Osteocyte (in vitro differentiated cells): ENCODE measurements around the gene SETD9. TPM values are rescaled to one million over a fixed set of nuclear protein-coding genes. Genes with fewer than 3 reads are reported as not detected.

ENCODE experiments used
- DNase-seq: peaks from one replicate; pipeline ENCODE4 v3.0.0; 2021; ENCODE audit warnings: mixed read lengths; ENCODE audit not compliant: unreplicated experiment; ENCODE audit errors: extremely low spot score
- H3K27ac Mint-ChIP-seq: one replicate; pipeline ENCODE4 v1.8.0; 2021; ENCODE audit warnings: mild to moderate bottlenecking, mixed read lengths; ENCODE audit not compliant: unreplicated experiment
- H3K27me3 Mint-ChIP-seq: one replicate; pipeline ENCODE4 v1.8.0; 2021; ENCODE audit warnings: mixed read lengths; ENCODE audit not compliant: unreplicated experiment
- H3K36me3 Mint-ChIP-seq: one replicate; pipeline ENCODE4 v1.8.0; 2021; ENCODE audit warnings: mixed read lengths; ENCODE audit not compliant: unreplicated experiment
- H3K4me1 Mint-ChIP-seq: one replicate; pipeline ENCODE4 v1.8.0; 2021; ENCODE audit warnings: mixed read lengths; ENCODE audit not compliant: unreplicated experiment
- H3K4me3 Mint-ChIP-seq: one replicate; pipeline ENCODE4 v1.8.0; 2021; ENCODE audit warnings: mild to moderate bottlenecking, moderate library complexity, mixed read lengths; ENCODE audit not compliant: unreplicated experiment
- H3K9me3 Mint-ChIP-seq: one replicate; pipeline ENCODE4 v1.8.0; 2021; ENCODE audit warnings: mixed read lengths; ENCODE audit not compliant: unreplicated experiment
- total RNA-seq: library from RNA; stranded (reverse); gene quantifications from 2 replicates; pipeline ENCODE4 v1.2.1, GENCODE V29; 2021
- TF ChIP-seq, protein P1 (sequence below): fragments of 200-600 bp; sonication (generic); IDR thresholded peaks from 2 replicates; pipeline ENCODE4 v1.5.0; 2021; ENCODE audit warnings: antibody characterized with exemption, mild to moderate bottlenecking, moderate library complexity

SETD9 gene
- total RNA-seq, 1 donor from 2014 or later, result 11.0 TPM

DNA sequence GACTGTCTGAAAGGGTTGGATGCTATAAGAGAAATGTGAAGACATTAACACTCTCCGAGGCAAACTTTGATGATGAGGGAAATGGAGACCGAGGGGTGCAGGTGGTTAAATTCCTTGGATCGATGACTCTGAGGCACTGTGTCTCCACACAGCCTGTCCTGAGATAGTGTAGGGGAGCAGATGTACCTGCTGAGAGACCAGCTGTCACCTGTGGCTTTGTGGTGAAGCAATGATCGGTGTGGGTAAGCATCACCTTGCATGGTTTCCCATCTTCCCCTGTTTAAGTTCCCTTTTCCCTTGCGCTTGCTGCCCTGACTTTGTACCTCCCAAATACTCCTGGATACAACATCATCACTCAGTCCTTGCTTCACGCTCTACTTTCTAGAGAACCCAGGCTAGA is 52.4 kb downstream of the SETD9 start:
- Mint-ChIP-seq H3K27ac (no peak overlapping the region), H3K27me3 (peaks cover 76% of the 10 kb centered on the region), H3K4me1 (no peaks in the 10 kb centered on the region), H3K36me3 (no peaks in the 10 kb centered on the region), H3K4me3 (no peak overlapping the region), H3K9me3 (no peaks in the 10 kb centered on the region)
- TF ChIP-seq, protein P1, sequence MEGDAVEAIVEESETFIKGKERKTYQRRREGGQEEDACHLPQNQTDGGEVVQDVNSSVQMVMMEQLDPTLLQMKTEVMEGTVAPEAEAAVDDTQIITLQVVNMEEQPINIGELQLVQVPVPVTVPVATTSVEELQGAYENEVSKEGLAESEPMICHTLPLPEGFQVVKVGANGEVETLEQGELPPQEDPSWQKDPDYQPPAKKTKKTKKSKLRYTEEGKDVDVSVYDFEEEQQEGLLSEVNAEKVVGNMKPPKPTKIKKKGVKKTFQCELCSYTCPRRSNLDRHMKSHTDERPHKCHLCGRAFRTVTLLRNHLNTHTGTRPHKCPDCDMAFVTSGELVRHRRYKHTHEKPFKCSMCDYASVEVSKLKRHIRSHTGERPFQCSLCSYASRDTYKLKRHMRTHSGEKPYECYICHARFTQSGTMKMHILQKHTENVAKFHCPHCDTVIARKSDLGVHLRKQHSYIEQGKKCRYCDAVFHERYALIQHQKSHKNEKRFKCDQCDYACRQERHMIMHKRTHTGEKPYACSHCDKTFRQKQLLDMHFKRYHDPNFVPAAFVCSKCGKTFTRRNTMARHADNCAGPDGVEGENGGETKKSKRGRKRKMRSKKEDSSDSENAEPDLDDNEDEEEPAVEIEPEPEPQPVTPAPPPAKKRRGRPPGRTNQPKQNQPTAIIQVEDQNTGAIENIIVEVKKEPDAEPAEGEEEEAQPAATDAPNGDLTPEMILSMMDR, result no peak
- DNase-seq, result no peak

DNA sequence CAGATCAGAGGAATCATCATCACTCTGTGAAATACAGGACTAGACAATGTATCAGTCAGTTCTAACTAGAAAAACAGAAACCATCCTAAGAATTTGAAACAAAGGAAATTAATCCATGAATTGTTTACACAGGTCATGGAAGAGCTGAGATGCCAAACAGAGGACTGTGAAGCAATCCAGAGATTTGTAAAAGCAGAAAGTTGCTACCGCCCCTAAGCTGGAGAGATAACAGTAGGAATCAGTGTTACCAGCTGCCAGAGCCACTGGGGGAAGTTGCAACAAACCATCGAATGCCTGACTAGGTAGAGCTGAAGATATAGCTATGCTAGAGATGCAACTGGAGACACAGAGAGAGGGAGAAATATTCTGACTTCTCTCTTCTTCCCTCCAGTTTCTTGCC is 52.9 kb downstream of the SETD9 start:
- TF ChIP-seq, protein P1, result no peak
- H3K4me3 Mint-ChIP-seq, result no peak overlapping the region
- no peaks in the 10 kb centered on the region for H3K36me3 Mint-ChIP-seq
- no peak overlapping the region for H3K27ac Mint-ChIP-seq
- peaks cover 76% of the 10 kb centered on the region for H3K27me3 Mint-ChIP-seq
- DNase-seq, result no peak
- no peaks in the 10 kb centered on the region for H3K4me1 Mint-ChIP-seq
- no peaks in the 10 kb centered on the region for H3K9me3 Mint-ChIP-seq

DNA sequence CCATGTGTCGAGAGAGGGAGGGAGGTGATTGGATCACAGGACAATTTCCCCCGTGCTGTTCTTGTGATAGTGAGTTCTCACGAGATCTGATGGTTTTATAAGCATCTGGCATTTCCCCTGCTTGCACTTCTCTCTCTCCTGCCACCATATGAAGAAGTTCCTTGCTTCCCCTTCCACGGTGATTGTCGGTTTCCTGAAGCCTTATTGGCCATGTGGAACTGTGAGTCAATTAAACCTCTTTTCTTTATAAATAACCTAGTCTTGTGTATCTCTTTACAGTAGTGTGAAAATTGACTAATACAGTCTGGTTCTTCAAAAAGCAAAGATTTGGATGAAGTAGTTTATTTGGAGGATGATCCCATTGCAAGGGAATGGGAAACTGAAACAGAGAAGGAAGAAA is 53.9 kb downstream of the SETD9 start:
- peaks cover 71% of the 10 kb centered on the region for H3K27me3 Mint-ChIP-seq
- no peak overlapping the region for H3K27ac Mint-ChIP-seq
- H3K36me3 Mint-ChIP-seq, result no peaks in the 10 kb centered on the region
- DNase-seq, result no peak
- TF ChIP-seq, protein P1, result no peak
- H3K4me1 Mint-ChIP-seq, result no peaks in the 10 kb centered on the region
- no peaks in the 10 kb centered on the region for H3K9me3 Mint-ChIP-seq
- H3K4me3 Mint-ChIP-seq, result no peak overlapping the region

DNA sequence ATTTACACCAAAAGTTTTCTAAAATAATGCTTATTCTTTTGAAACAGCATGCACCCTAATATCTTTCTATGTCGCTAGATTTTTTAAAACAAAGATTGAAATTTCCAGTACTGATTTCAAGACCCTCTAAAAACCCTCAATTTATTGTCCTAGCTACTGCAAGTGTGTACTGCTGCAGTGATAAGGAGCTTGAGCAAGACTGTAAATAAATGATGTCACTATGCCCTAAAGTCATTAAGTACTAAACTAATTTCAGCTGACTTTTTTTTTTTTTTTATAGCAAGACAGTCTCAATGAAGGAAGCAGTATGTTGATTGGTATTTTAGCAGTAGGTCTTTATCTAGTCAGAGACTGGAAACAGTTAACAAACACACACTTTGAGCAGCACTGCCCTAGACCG is 54.8 kb downstream of the SETD9 start:
- H3K27ac Mint-ChIP-seq, result no peak overlapping the region
- H3K27me3 Mint-ChIP-seq, result peaks cover 68% of the 10 kb centered on the region
- no peak overlapping the region for H3K4me3 Mint-ChIP-seq
- H3K4me1 Mint-ChIP-seq, result no peaks in the 10 kb centered on the region
- TF ChIP-seq, protein P1, result no peak
- no peaks in the 10 kb centered on the region for H3K9me3 Mint-ChIP-seq
- DNase-seq, result no peak
- no peaks in the 10 kb centered on the region for H3K36me3 Mint-ChIP-seq

Other genes starting within 250 kb of the SETD9 start
- gene MAP3K1, start 94.0 kb upstream of the SETD9 start, total RNA-seq, result 15.7 TPM in 2 replicates
- 22.4 and 22.6 TPM in 2 replicates for gene MIER3, start 42.5 kb downstream of the SETD9 start, total RNA-seq